Activated T-helper 2 cell treated with anti-CD3 and anti-CD28 coated beads, Interferon-gamma antibody, Interleukin-2, Interleukin-4, amounts not matched to agents 10 μg/mL and 5 μg/mL and 100 μg/mL, durations not matched to agents 14 hours and 24 hours and 36 hours (primary cell): ENCODE data around the gene UBXN4. TPM values are rescaled to one million over a fixed set of nuclear protein-coding genes. Genes with fewer than 3 reads are reported as not detected.

Experiments used
- DNase-seq: peaks from one replicate; pipeline ENCODE4 v3.0.0; 2021; ENCODE audit warnings: low spot score
- H3K27ac Mint-ChIP-seq: one replicate; pipeline ENCODE4 v1.8.0; 2021; ENCODE audit warnings: mixed read lengths
- H3K27me3 Mint-ChIP-seq: one replicate; pipeline ENCODE4 v1.8.0; 2021; ENCODE audit warnings: low read depth, mixed read lengths
- H3K36me3 Mint-ChIP-seq: one replicate; pipeline ENCODE4 v1.8.0; 2021; ENCODE audit warnings: low read depth, mixed read lengths
- H3K4me1 Mint-ChIP-seq: one replicate; pipeline ENCODE4 v1.8.0; 2021; ENCODE audit warnings: low read depth, mixed read lengths
- H3K4me3 Mint-ChIP-seq: one replicate; pipeline ENCODE4 v1.8.0; 2021; ENCODE audit warnings: low read depth, mild to moderate bottlenecking, moderate library complexity, mixed read lengths
- H3K9me3 Mint-ChIP-seq: one replicate; pipeline ENCODE4 v1.8.0; 2021; ENCODE audit warnings: mixed read lengths
- intact Hi-C: fragments of 100-400 bp; cut with micrococcal nuclease; formaldehyde crosslinking; loops from one replicate; pipeline ENCODE4 v1.15.1; 2023
- total RNA-seq: library from RNA; stranded (reverse); gene quantifications from 2 replicates; pipeline ENCODE4 v1.2.3, GENCODE V29; 2022

Gene UBXN4
- total RNA-seq, 1 donor from 2014 or later, result 118 TPM

- intact Hi-C loops, result loop anchor here (5.0 kb wide), 1 partner anchor 287 kb away; the partner anchor contains the start of genes R3HDM1 and ZRANB3
- Mint-ChIP-seq H3K4me3 (no peak overlapping the region), H3K27ac (peak overlapping the region; percentile 87), H3K9me3 (peaks cover 17% of the 10 kb centered on the region), H3K36me3 (peaks cover 39% of the 10 kb centered on the region), H3K27me3 (no peaks in the 10 kb centered on the region), H3K4me1 (peaks cover 41% of the 10 kb centered on the region)
- peak; percentile 37 for DNase-seq
Measured at GRCh38 chr2:135818937-135819610, 77.4 kb downstream of the UBXN4 start.

GRCh38 chr2:135820003-135820618, 78.5 kb downstream of the UBXN4 start:
- peak; percentile 80 for DNase-seq
- peaks cover 41% of the 10 kb centered on the region for H3K36me3 Mint-ChIP-seq
- peak overlapping the region; percentile 71 for H3K4me3 Mint-ChIP-seq
- H3K27me3 Mint-ChIP-seq, result no peaks in the 10 kb centered on the region
- H3K4me1 Mint-ChIP-seq, result peaks cover 39% of the 10 kb centered on the region
- intact Hi-C loops, result loop anchor here (1.0 to 2.0 kb wide), 9 partner anchors 55 to 902 kb away; partner anchors contain the start of genes CCNT2 and RAB3GAP1
- H3K27ac Mint-ChIP-seq, result peak overlapping the region; percentile 87
- peaks cover 17% of the 10 kb centered on the region for H3K9me3 Mint-ChIP-seq

GRCh38 chr2:135821190-135821589, 79.5 kb downstream of the UBXN4 start:
- peaks cover 17% of the 10 kb centered on the region for H3K9me3 Mint-ChIP-seq
- peak overlapping the region; percentile 76 for H3K27ac Mint-ChIP-seq
- H3K4me3 Mint-ChIP-seq, result peak overlapping the region; percentile 71
- peaks cover 42% of the 10 kb centered on the region for H3K36me3 Mint-ChIP-seq
- DNase-seq, result no peak
- H3K27me3 Mint-ChIP-seq, result no peaks in the 10 kb centered on the region
- H3K4me1 Mint-ChIP-seq, result peaks cover 40% of the 10 kb centered on the region
- intact Hi-C loops, result loop anchor here (2.0 kb wide), 3 partner anchors 236 to 562 kb away; no protein-coding TSS in a partner anchor

- no peaks in the 10 kb centered on the region for H3K27me3 Mint-ChIP-seq
- peaks cover 42% of the 10 kb centered on the region for H3K36me3 Mint-ChIP-seq
- no peak for DNase-seq
- peaks cover 17% of the 10 kb centered on the region for H3K9me3 Mint-ChIP-seq
- peaks cover 40% of the 10 kb centered on the region for H3K4me1 Mint-ChIP-seq
- intact Hi-C loops, result no loop called here
- H3K4me3 Mint-ChIP-seq, result no peak overlapping the region
- no peak overlapping the region for H3K27ac Mint-ChIP-seq
Measured at GRCh38 chr2:135822855-135823254, 81.2 kb downstream of the UBXN4 start.

GRCh38 chr2:135825131-135825530, 83.5 kb downstream of the UBXN4 start:
- no peak overlapping the region for H3K27ac Mint-ChIP-seq
- H3K27me3 Mint-ChIP-seq, result no peaks in the 10 kb centered on the region
- H3K9me3 Mint-ChIP-seq, result peaks cover 17% of the 10 kb centered on the region
- peaks cover 36% of the 10 kb centered on the region for H3K36me3 Mint-ChIP-seq
- peaks cover 26% of the 10 kb centered on the region for H3K4me1 Mint-ChIP-seq
- no peak for DNase-seq
- H3K4me3 Mint-ChIP-seq, result no peak overlapping the region
- intact Hi-C loops, result no loop called here

- intact Hi-C loops, result no loop called here
- DNase-seq, result no peak
- Mint-ChIP-seq H3K27me3 (no peaks in the 10 kb centered on the region), H3K9me3 (peaks cover 17% of the 10 kb centered on the region), H3K4me1 (peaks cover 23% of the 10 kb centered on the region), H3K4me3 (no peak overlapping the region), H3K27ac (no peak overlapping the region), H3K36me3 (peaks cover 36% of the 10 kb centered on the region)
Measured at GRCh38 chr2:135825550-135826176, 84.0 kb downstream of the UBXN4 start.

GRCh38 chr2:135826544-135826943, 84.9 kb downstream of the UBXN4 start:
- intact Hi-C loops, result no loop called here
- DNase-seq, result no peak
- Mint-ChIP-seq H3K9me3 (peaks cover 17% of the 10 kb centered on the region), H3K36me3 (peaks cover 30% of the 10 kb centered on the region), H3K4me3 (no peak overlapping the region), H3K4me1 (peaks cover 16% of the 10 kb centered on the region), H3K27ac (no peak overlapping the region), H3K27me3 (no peaks in the 10 kb centered on the region)

GRCh38 chr2:135829378-135830135, 87.9 kb downstream of the UBXN4 start:
- no peak for DNase-seq
- intact Hi-C loops, result no loop called here
- no peak overlapping the region for H3K4me3 Mint-ChIP-seq
- peaks cover 10% of the 10 kb centered on the region for H3K36me3 Mint-ChIP-seq
- peaks cover 6% of the 10 kb centered on the region for H3K4me1 Mint-ChIP-seq
- no peaks in the 10 kb centered on the region for H3K27me3 Mint-ChIP-seq
- no peak overlapping the region for H3K27ac Mint-ChIP-seq
- no peaks in the 10 kb centered on the region for H3K9me3 Mint-ChIP-seq

GRCh38 chr2:135831180-135831812, 89.6 kb downstream of the UBXN4 start:
- Mint-ChIP-seq H3K4me3 (no peak overlapping the region), H3K4me1 (peaks cover 4% of the 10 kb centered on the region), H3K27ac (no peak overlapping the region), H3K27me3 (no peaks in the 10 kb centered on the region), H3K9me3 (no peaks in the 10 kb centered on the region), H3K36me3 (peaks cover 6% of the 10 kb centered on the region)
- intact Hi-C loops, result no loop called here
- DNase-seq, result no peak

- Mint-ChIP-seq H3K27me3 (no peaks in the 10 kb centered on the region), H3K27ac (no peak overlapping the region), H3K36me3 (peaks cover 6% of the 10 kb centered on the region), H3K4me1 (peaks cover 6% of the 10 kb centered on the region), H3K4me3 (no peak overlapping the region), H3K9me3 (no peaks in the 10 kb centered on the region)
- intact Hi-C loops, result no loop called here
- DNase-seq, result no peak
Measured at GRCh38 chr2:135832891-135833290, 91.2 kb downstream of the UBXN4 start.
